PFSK-1 (cell line): ENCODE measurements around the gene GLIS1.

Experiments used
- FOXP2 ChIP-seq: optimal IDR thresholded peaks from 2 replicates; pipeline ENCODE3; 2011; ENCODE audit warnings: borderline replicate concordance, control low read depth, inconsistent platforms; ENCODE audit not compliant: insufficient read depth; ENCODE audit errors: extremely low read length, extremely low read depth
- POLR2AphosphoS5 ChIP-seq: IDR thresholded peaks from 2 replicates; pipeline ENCODE4 v1.6.1; 2012; ENCODE audit warnings: low read depth, mild to moderate bottlenecking, control low read depth, low read length, moderate library complexity
- SIN3A ChIP-seq: IDR thresholded peaks from 2 replicates; pipeline ENCODE4 v1.6.1; 2012; ENCODE audit warnings: mild to moderate bottlenecking, low read length, moderate library complexity, borderline replicate concordance; ENCODE audit not compliant: insufficient read depth
- TAF1 ChIP-seq: IDR thresholded peaks from 2 replicates; pipeline ENCODE4 v1.6.1; 2012; ENCODE audit warnings: low read length, control low read depth, borderline replicate concordance; ENCODE audit not compliant: insufficient read depth
- TF ChIP-seq, protein P1 (sequence below), 2 experiments: IDR thresholded peaks; 2 replicates each; pipeline versions ENCODE4 v1.6.1 to v1.8.0; 2011 to 2012; ENCODE audit warnings: low read depth in 2 of 2, low read length in 2 of 2, control low read depth in 1 of 2, inconsistent platforms in 1 of 2, mild to moderate bottlenecking in 1 of 2, moderate library complexity in 1 of 2; ENCODE audit not compliant: insufficient read depth in 1 of 2

The GLIS1 gene

GRCh38 chr1:53717025-53717804, 21.7 kb downstream of the GLIS1 start:
- TF ChIP-seq POLR2AphosphoS5 = no peak
- no peak for TF ChIP-seq TAF1
- TF ChIP-seq SIN3A = no peak
- TF ChIP-seq, protein P1, sequence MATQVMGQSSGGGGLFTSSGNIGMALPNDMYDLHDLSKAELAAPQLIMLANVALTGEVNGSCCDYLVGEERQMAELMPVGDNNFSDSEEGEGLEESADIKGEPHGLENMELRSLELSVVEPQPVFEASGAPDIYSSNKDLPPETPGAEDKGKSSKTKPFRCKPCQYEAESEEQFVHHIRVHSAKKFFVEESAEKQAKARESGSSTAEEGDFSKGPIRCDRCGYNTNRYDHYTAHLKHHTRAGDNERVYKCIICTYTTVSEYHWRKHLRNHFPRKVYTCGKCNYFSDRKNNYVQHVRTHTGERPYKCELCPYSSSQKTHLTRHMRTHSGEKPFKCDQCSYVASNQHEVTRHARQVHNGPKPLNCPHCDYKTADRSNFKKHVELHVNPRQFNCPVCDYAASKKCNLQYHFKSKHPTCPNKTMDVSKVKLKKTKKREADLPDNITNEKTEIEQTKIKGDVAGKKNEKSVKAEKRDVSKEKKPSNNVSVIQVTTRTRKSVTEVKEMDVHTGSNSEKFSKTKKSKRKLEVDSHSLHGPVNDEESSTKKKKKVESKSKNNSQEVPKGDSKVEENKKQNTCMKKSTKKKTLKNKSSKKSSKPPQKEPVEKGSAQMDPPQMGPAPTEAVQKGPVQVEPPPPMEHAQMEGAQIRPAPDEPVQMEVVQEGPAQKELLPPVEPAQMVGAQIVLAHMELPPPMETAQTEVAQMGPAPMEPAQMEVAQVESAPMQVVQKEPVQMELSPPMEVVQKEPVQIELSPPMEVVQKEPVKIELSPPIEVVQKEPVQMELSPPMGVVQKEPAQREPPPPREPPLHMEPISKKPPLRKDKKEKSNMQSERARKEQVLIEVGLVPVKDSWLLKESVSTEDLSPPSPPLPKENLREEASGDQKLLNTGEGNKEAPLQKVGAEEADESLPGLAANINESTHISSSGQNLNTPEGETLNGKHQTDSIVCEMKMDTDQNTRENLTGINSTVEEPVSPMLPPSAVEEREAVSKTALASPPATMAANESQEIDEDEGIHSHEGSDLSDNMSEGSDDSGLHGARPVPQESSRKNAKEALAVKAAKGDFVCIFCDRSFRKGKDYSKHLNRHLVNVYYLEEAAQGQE (IDR thresholded peaks at IDR 0.05; ENCODE audit: insufficient read depth in 1 of 2, low read depth in 2 of 2, low read length in 2 of 2) = no peak
- TF ChIP-seq FOXP2 = no peak

GRCh38 chr1:53716150-53716549, 22.8 kb downstream of the GLIS1 start:
- TF ChIP-seq SIN3A = no peak
- TF ChIP-seq, protein P1 (IDR thresholded peaks at IDR 0.05; ENCODE audit: insufficient read depth in 1 of 2, low read depth in 2 of 2, low read length in 2 of 2) = no peak
- TF ChIP-seq FOXP2 = no peak
- TF ChIP-seq TAF1 = no peak
- no peak for TF ChIP-seq POLR2AphosphoS5

DNA sequence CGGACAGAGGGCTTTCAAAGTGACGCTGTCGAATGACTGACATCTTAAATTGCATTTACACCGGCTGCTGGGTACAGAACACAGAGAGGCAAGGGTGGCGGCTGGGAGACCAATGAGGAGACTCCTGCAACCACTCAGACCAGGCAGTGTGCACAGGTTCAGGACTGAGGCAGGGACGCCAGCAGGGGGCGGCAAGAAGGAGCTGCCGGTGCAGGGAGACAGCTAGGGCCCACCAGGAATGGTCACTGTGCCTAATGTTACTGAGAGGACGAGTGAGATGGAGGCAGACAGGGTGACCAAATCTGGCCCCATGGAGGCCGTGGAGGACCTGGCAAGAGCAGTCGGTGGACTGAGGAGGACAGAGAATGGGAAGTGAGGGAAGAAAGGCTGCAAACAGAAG, 23.5 kb downstream of the GLIS1 start:
- TF ChIP-seq TAF1 = no peak
- no peak for TF ChIP-seq FOXP2
- TF ChIP-seq POLR2AphosphoS5 = no peak
- TF ChIP-seq, protein P1 (IDR thresholded peaks at IDR 0.05; ENCODE audit: insufficient read depth in 1 of 2, low read depth in 2 of 2, low read length in 2 of 2) = no peak
- no peak for TF ChIP-seq SIN3A

DNA sequence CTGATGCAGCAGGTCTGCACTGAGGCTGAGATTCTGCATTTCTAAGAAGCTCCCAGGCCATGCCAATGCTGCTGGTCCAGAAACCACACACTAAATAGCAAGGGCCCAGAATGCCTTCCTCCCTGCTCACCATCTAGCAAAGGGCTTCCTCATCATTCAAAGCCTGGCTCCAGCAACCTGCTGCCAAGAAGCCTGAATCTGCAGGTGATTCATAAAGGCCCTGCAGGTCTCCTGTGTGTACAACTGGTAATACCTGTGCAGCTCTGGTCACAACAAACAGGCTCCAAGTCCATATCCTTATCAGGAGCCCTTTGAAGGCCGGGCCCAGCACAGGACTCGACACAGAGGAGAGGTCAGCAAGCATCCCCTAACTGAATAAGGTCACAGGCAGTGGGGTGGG, 26.7 kb downstream of the GLIS1 start:
- no peak for TF ChIP-seq FOXP2
- no peak for TF ChIP-seq TAF1
- TF ChIP-seq POLR2AphosphoS5 = no peak
- TF ChIP-seq, protein P1 (IDR thresholded peaks at IDR 0.05; ENCODE audit: insufficient read depth in 1 of 2, low read depth in 2 of 2, low read length in 2 of 2) = no peak
- no peak for TF ChIP-seq SIN3A
